ENCODE measurements around the gene MRPL17. TPM values are rescaled to one million over a fixed set of nuclear protein-coding genes. Genes with fewer than 3 reads are reported as not detected.

The MRPL17 gene
- polyA plus RNA-seq = 42.3 and 43.2 TPM in 2 replicates

DNA sequence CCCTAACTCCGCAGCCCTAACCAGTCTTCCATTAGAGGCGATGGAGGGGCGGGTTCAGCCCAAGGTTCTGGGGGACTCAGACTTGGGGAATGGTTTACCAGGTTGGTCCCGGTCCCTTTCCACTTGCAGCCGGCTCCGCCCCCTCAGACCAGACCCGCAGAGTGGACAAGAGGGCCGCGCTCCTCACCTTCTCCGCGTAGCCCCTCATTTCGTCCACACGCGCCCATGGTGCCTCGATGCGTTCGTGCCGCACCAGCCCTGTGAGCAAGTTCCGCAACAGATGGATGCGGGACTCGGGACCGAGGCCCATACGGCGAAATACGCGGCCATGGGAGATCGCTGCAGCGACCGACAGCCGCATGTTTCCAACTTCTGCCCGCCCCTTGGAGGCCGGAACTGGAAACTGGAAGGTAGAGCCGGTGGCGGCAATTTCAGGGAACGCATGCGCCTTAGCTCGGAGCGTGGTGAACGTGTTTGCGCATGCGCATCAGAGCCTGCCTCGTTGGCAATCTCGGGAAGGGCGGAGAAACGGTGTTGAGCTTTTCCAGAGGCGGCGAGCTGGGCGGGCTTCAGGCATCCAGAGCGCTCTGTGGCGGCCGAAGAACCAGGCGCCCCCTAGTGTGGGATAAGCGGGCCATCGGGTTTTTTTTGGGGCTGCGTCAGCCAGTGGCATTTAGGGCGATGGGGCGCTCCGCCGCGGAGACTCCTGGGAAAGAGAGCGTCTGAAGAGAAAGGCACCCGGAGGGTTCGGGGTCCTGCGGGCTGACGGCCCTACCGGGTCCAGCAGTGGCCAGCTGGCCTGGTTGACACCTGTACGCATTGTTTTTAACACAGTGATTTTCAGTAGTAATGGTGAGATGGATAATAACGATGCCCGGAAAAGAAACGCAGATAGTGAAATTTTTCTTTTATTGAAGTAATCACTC lies at the start of gene MRPL17:
TSS of gene MRPL17 (minus strand) at position 405 of the 926 bp plus-strand sequence. CDS start at position 361, 44 bp downstream.

DNA sequence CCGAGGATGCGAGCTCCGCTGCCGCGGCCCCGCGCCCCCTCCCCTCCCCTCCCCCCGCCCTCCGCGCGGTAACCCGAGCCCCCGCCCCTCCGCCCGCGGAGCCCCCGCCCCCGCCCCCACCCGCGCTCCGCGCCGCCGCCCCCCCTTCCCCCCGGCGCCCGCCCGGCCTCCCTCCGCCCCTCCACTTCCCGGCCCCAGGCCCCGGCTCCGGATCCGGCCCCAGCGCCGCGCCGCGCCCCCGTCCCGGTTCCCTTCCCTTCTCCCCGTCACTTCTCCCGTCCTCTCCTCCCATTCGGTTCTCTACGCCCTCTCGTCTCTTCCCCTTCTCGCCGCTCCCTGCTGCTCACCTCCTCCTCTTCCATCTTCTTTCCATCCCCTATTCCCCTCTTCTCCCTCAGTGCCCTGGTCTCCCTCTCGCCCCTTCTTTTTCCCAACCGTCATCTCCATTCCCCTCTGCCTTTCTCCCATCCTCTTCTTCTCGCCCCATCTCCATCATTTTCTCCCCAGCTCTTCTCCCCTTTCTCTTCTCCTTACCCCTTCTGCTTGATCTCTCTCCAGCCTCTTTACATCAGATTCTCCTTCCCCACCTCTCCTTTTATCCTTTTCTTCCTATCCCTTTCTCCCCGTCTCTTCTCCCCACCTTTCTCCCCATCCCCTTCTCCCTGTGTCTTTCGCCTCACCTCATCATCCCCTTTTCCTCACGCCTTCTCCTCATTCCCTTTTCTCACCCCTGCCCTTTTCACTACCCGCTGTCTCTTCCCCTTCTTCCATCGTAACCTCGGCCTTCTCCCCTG lies 27.2 kb downstream of the MRPL17 start, which contains the start of gene DCHS1:
TSS of gene DCHS1 (minus strand) at position 20 of the 794 bp plus-strand sequence. CDS start 14,196 bp downstream, outside the sequence.

Other genes with a start within 250 kb of the MRPL17 start
- not detected in 2 replicates for gene HPX, start 242.4 kb downstream of the MRPL17 start, polyA plus RNA-seq
- 5.8 and 8.1 TPM in 2 replicates for gene TRIM3, start 209.4 kb downstream of the MRPL17 start, polyA plus RNA-seq
- 9.2 and 18.9 TPM in 2 replicates for gene ARFIP2, start 202.0 kb downstream of the MRPL17 start, polyA plus RNA-seq
- gene TIMM10B, start 201.8 kb downstream of the MRPL17 start, polyA plus RNA-seq = 33.8 and 37.8 TPM in 2 replicates
- 0.52 TPM in 1 of 2 replicates, not detected in the other for gene DNHD1, start 186.1 kb downstream of the MRPL17 start, polyA plus RNA-seq
- 2.5 and 10.6 TPM in 2 replicates for gene RRP8, start 79.7 kb downstream of the MRPL17 start, polyA plus RNA-seq
- gene ILK, start 79.6 kb downstream of the MRPL17 start, polyA plus RNA-seq = 25.7 and 26.9 TPM in 2 replicates
- 46.1 and 88.1 TPM in 2 replicates for gene TAF10, start 71.1 kb downstream of the MRPL17 start, polyA plus RNA-seq
- 32.0 and 39.2 TPM in 2 replicates for gene TPP1, start 63.9 kb downstream of the MRPL17 start, polyA plus RNA-seq
- gene DCHS1, start 27.5 kb downstream of the MRPL17 start, polyA plus RNA-seq = 0.12 and 0.34 TPM in 2 replicates
- gene OR2AG2, start 88.6 kb upstream of the MRPL17 start, polyA plus RNA-seq = 0.07 and 3.3 TPM in 2 replicates
- gene OR2AG1, start 99.7 kb upstream of the MRPL17 start, polyA plus RNA-seq = 0.15 and 0.17 TPM in 2 replicates
- gene OR6A2, start 116.3 kb upstream of the MRPL17 start, polyA plus RNA-seq = not detected in 2 replicates
- not detected in 2 replicates for gene OR10A5, start 162.3 kb upstream of the MRPL17 start, polyA plus RNA-seq
- 0.19 and 0.46 TPM in 2 replicates for gene OR10A2, start 179.7 kb upstream of the MRPL17 start, polyA plus RNA-seq
- not detected in 2 replicates for gene OR10A4, start 193.3 kb upstream of the MRPL17 start, polyA plus RNA-seq
- gene OR2D2, start 209.2 kb upstream of the MRPL17 start, polyA plus RNA-seq = not detected in 2 replicates
- 0.93 TPM in 1 of 2 replicates, not detected in the other for gene OR2D3, start 237.7 kb upstream of the MRPL17 start, polyA plus RNA-seq
- gene ZNF215, start 243.1 kb upstream of the MRPL17 start, polyA plus RNA-seq = 6.3 and 9.3 TPM in 2 replicates